GM12865 (cell line): ENCODE data around the gene PDE2A.

Experiments
- DNase-seq: peaks from one replicate; pipeline ENCODE4 v3.0.0; 2010; ENCODE audit warnings: low read depth
- H3K4me3 ChIP-seq: 2 replicates; pipeline ENCODE4 v1.5.1; 2011; ENCODE audit warnings: mild to moderate bottlenecking, low read depth, low read length, control low read depth
- CTCF ChIP-seq: IDR thresholded peaks from 2 replicates; pipeline ENCODE4 v1.5.1; 2011; ENCODE audit warnings: low read length, control low read depth, low read depth, inconsistent platforms; ENCODE audit not compliant: insufficient read depth; ENCODE audit errors: missing control alignments

Gene PDE2A

GRCh38 chr11:72537051-72537450 lies 137.2 kb downstream of the PDE2A start:
- H3K4me3 ChIP-seq, result no peak overlapping the region
- TF ChIP-seq CTCF, result no peak
- DNase-seq, result no peak

- DNase-seq, result no peak
- no peak overlapping the region for H3K4me3 ChIP-seq
- no peak for TF ChIP-seq CTCF
These were observed 139.1 kb downstream of the PDE2A start for GRCh38 chr11:72535194-72535547.

GRCh38 chr11:72534371-72535193 lies 139.6 kb downstream of the PDE2A start:
- no peak overlapping the region for H3K4me3 ChIP-seq
- DNase-seq, result no peak
- TF ChIP-seq CTCF, result no peak

GRCh38 chr11:72529068-72529467 lies 145.2 kb downstream of the PDE2A start:
- TF ChIP-seq CTCF, result no peak
- H3K4me3 ChIP-seq, result no peak overlapping the region
- DNase-seq, result no peak

GRCh38 chr11:72528121-72528520 lies 146.1 kb downstream of the PDE2A start:
- DNase-seq, result no peak
- no peak for TF ChIP-seq CTCF
- H3K4me3 ChIP-seq, result no peak overlapping the region
